GM19455 (cell line): ENCODE data around the gene KCNE4.

Source experiments
- ATAC-seq: cut with Tn5 transposase; IDR thresholded peaks from one replicate; pipeline ENCODE4 v1.9.1; 2021; ENCODE audit not compliant: unreplicated experiment

KCNE4 gene

DNA sequence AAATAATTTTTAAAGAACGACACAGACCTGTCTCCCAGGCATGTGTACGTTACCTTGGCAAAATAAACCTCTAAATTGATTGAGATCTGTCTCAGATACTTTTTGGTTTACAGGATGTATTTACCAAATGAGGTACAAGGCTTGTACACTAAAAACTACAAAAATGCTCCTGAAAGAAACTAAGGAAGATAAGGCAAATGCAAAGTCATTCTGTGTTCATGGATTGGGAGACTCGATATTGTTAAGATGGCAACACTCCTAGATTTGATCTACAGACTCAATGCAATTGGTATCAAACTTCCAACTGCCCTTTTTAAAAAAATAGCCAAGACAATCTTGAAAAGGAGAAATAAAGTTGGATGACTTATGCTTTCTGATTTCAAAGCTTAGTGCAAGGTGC, 11.5 kb upstream of the KCNE4 start:
- no peak for ATAC-seq

DNA sequence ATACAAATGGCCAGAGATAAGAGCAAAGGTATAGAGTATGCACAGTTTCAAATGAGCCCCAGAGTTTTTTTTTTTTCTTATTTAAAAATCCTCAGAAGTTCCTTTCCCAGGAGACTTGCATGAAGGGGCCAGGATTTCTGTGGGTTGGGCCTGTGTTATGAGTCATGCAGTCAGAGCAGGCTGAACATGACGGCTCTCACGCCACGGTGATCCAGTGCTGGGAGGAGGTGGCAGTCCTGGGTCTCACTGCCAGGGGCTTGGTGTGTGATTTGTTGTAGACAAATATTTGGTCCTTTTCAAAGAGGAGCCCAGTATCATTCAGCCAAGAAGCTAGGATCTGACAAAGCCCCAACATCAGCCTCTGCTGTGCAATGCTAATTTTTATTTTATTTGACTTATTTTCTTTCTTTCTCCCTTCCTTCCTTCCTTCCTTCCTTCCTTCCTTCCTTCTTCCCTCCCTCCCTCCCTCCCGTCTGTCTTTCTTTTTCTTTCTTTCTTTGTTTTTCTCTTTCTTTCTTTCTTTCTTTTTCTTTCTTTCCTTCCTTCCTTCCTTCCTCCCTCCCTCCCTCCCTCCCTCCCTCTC, 10.4 kb upstream of the KCNE4 start:
- no peak for ATAC-seq

DNA sequence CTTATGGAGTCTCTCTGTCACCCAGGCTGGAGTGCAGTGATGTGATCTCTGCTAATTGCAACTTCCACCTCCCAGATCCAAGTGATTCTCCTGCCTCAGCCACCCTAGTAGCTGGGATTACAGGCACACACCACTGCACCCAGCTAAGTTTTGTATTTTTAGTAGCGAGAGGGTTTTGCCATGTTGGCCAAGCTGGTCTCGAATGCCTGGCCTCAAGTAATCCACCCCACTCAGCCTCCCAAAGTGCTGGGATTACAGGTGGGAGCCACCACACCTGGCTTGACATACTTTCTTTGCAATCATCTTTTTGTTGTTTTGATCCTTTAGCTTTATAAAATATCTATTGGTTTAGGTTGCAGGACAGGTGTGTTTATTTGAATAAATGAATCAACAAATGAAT, 9.7 kb upstream of the KCNE4 start:
- ATAC-seq = no peak

DNA sequence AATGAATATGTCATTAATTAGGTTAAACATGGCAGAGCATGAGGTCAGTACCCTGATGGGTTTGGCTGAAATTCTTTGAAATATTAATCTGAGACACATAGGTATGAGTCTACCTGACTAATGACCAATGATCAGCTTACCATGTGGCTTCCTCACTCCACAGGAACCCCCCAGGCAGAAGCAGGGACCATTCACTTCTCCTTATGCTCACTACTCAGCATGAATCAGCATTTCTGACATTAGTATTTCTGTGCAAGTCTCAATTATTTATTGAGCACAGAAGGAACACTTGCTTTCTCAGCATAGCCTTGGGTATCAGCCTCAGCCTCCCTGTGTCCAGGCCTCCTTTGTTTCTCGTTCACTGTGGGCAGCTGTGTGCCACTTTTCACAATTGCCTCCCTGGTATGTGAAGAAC, 9.3 kb upstream of the KCNE4 start:
- no peak for ATAC-seq

DNA sequence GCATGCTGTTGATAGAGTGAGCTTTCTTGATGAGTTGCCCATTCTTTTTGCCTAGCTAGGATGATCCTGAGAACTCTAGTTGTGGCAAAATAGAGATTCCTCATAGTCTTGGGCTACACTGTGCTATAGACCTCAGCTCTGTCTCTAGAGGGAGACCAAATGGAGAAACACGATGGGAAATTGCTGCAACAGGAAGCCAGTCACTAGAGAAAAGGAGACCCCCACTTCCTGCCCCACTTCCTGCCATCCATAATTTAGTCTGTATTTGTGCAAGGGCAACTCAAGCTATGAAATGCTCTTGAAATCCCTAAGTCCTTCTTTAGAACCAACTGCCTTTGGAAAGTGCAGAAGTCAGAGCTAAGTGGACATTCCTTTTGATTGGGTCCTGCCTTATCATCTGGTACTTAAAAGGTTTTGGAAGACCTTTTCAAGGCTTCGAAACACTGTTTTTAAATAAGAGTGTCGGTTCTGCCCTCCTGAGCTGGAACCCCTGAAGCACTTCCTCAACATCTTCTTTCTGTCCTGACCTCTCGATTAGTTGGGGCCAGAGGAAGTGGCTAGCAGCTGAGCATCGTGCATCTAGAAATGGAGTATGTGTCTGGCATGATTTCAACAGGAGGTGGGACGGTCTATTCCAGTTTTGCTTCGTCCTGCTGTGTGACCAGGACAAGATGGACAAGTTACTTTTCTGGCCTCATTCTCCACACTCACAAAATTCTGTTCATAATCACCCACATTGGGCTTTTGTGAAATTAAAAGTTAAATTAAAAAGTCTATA, 8.6 kb upstream of the KCNE4 start:
- no peak for ATAC-seq

DNA sequence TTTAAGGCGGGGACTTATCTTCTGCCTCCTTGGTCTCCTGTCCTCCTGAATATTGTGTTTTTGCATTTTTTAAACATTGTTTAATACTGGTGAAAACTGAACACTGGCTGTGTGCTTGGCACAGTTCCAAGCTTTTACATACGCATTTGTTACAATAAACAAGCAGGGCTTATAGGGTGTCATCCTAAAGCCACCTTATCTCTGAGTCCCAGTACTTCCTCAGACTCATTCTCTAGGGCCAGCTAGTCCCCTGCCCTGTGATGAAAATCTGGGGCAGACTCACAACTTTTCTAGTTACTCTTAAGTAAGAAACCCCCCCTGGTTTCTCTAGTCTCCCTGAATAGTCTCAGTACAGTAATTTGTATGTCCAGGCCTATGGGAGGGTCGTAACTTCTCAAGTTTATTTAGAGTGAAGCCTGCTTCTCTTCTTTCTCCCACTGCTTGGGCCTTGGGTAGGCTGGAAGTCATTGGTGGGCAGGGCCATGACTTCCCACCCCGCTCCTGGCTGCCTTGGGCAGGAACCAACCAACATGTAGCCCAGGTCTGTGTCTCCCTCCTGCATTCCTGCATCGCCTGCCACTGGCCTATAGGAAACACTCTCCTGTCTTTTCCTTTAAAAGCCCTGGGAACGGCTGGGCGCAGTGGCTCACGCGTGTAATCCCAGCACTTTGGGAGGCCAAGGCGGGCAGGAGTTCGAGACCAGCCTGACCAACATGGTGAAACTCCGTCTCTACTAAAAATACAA, 7.7 kb upstream of the KCNE4 start:
- ATAC-seq = no peak

DNA sequence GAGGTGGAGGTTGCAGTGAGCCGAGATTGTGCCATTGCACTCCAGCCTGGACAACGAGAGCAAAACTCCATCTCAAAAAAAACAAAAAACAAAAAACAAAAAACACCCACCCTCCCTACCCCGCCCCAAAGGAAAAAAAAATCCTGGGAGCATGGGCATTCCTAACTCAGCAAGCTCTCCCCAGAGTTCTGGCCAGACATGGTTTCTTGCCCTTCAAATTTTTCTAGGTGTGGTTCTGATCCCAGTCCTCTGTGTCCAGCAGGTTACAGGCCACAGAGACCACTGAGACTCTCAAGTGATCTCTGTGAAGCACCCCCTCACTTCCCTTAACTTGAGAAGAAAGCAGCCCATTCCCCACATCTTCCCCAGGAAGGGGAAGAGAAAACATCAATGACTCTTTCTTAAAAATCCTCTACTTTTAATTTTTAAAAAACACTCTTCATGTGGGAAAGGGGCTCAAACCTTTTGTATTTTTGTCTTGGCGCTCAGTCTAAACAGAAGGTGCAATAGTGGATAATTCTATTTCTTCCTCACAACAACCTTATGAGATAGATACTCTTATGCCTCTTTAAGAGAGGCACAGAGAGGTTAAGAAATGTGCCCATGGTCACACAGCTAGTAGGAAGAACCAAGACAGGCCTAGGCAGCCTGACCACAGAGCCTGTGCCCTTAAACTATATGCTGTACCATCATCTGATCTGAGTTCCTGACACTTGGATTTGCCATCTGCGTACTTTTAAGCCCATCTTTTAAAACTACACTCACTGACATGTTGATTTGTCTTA, 6.9 kb upstream of the KCNE4 start:
- ATAC-seq = no peak

DNA sequence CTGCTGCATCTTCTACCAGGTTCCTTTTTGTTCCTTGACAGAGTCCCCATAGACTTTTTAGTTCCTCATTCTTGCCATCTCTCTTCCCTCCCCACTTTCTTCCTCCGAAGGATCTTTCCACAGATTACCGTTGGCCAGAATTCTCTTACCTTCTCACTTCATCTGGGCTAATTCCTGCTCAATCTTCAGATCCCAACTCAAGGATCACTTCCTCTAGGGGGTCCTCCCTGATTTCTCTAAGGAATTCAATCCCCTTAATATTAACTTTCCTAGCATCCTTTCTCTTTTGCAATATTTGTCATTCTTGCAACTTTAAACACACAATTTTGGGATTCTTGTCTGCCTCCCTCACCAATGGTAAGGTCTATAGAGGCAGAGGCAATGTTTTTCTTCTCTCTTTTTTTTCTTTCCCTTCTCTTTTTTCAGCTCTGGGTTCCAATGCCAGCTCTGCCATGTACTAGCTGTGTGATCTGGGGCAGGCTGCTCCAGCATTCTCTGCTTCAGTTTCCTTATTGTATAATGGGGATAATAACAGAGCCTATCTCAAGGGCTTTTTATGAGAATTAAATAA, 5.4 kb upstream of the KCNE4 start:
- ATAC-seq = no peak

DNA sequence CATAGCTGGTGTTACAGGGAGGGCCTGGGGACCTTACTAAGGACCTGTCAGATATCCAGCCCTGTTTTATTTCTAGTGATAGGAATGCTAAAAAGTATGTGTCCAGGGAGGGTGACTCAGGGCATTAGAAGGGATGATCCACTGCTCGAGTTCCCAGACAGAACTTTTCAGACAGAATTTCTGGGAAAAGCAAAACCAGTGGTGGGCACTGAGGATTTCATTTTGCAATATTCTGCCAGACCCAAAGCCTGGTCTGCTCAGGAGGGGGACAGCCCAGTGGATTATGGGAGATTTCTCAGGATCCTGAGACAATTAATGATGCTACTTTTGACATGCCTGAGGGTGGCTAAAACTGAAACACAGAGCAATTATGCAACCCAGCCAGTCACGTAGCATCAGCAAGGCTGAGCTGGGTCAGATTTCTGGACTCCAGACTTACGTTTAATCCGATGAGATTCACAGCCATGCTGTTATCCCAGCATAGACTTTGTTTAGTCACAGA, 4.7 kb upstream of the KCNE4 start:
- no peak for ATAC-seq

DNA sequence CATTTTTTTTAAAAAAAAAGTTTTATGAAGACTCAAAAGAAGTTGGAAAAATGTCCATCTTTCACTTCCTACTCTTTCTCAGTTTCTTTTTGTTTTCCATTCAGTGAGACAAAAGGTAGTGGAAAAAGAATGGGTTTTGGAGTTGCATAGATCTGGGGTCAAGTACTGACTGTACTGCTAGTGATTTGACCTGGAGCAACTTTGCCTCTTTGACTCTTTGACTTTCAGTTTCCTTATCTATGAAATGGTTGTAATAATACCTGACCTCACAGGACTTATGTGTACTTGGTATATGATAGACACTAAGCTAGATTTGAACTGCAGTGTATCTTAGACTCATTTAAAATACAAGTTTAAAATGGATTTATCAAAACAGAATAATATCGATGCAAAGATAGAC, 3.5 kb upstream of the KCNE4 start:
- no peak for ATAC-seq

DNA sequence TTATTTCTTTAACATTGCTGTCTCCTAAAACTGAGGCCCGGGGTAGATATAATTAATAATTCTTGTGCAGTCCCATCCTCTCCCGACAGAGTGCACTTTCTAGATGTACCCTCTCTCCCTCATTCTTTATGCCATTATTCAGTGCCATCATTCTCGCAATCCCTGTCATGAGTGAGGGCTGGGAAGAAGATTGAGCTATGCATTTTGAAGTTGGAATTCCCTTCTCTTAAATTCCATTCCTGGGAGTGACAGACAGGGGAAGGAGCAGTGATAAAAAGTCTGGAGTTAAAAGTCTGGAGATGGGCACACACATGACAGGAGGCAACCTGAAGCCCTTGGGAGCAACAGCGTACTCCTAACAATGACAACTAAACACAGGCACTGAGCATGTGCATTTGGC, 2.6 kb upstream of the KCNE4 start:
- no peak for ATAC-seq

DNA sequence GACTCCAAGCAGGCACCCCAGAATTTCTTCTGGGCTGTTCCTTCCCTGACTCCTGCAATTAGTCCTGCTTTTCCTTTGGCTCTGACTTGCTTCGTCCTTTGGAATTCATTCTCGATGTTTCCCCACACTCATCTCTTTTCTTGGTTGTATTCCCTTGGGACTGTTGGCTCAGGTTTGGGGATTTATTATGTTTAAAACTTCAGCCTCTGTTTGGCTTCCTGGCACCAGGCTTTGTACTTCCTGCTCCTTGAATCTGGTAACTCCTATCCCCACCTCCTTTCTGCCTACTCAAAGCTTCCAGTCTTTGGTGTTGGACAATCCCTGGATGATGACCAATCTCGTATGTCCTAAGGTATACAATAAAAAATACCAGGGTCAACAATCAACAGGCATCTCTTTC, 1.8 kb upstream of the KCNE4 start:
- no peak for ATAC-seq

DNA sequence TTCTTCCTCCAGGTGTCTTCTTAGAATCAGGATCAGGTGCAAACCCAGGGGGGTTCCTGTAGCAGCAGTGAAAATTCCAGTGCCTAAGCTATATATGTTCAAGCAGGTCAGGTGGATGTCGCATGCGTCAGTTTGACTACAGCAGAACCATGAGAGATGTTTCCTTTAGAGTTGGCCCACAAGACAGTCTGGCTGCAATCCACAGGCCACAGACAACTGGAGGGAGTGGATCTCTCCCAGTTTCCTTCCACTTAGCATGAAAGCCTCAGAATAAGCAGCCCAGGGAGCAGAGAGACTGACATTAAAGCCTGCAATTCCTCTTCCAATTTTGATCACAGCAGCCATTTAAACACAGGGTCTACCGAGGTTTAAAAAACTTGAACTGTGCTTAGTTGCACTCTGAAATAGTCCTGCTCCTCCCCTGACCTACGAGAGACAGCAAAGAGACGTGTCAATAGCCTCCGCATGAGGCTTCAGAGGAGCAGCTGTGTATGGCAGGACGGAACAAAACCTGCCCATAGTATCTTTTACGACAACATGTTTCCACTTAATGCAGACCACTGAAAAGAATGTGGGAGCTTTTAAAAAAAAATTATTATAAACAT, 988 bp upstream of the KCNE4 start:
- ATAC-seq = no peak

DNA sequence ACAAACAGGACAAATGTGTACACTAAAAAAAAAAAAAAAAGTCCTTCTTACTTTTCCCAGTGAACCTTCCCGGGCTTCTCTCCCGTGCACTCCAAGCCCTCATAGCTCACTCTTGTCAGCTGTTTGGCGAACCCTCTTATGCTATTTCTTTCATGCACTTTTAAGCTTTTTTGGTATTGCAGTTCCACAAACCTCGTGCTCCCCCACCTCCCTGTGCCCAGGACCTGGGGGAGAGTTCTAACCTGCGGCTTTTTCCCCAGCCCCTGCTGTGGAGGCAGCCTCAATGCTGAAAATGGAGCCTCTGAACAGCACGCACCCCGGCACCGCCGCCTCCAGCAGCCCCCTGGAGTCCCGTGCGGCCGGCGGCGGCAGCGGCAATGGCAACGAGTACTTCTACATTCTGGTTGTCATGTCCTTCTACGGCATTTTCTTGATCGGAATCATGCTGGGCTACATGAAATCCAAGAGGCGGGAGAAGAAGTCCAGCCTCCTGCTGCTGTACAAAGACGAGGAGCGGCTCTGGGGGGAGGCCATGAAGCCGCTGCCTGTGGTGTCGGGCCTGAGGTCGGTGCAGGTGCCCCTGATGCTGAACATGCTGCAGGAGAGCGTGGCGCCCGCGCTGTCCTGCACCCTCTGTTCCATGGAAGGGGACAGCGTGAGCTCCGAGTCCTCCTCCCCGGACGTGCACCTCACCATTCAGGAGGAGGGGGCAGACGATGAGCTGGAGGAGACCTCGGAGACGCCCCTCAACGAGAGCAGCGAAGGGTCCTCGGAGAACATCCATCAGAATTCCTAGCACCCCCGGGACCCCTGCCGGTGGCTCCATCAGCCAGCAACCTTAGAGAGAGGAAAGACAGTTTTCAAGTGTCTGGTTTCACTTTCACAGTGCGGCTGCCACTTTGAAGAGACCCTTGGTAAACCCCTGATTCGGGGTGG, 826 bp downstream of the KCNE4 start:
- ATAC-seq = no peak

DNA sequence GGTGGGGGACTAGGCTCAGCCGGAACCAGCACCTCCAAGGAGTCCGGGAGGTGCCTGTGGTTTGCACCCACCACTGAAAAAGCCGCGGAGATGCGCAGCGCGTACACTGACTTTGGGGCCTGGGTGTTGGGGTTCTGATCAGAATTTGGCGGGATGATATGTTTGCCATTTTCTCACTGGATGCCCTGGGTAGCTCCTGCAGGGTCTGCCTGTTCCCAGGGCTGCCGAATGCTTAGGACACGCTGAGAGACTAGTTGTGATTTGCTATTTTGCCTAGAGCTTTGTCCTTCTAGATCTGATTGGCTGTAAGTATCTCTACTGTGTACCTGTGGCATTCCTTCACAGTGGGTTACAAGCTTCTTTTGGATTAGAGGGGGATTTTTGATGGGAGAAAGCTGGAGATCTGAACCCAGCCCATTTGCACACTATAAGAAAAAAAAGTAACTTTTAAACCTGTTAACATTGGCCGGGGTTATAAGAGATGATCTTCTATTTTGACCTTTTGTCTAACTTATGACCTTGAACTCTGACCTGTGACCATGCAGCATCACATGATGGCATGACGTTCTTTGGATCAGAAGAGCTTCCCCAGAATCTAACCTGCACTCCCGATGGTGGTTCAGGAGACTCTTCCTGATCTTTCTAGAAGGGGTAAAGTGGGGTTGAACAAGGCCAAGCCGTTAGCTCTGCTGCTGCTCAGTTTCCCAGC, 1.6 kb downstream of the KCNE4 start:
- no peak for ATAC-seq

DNA sequence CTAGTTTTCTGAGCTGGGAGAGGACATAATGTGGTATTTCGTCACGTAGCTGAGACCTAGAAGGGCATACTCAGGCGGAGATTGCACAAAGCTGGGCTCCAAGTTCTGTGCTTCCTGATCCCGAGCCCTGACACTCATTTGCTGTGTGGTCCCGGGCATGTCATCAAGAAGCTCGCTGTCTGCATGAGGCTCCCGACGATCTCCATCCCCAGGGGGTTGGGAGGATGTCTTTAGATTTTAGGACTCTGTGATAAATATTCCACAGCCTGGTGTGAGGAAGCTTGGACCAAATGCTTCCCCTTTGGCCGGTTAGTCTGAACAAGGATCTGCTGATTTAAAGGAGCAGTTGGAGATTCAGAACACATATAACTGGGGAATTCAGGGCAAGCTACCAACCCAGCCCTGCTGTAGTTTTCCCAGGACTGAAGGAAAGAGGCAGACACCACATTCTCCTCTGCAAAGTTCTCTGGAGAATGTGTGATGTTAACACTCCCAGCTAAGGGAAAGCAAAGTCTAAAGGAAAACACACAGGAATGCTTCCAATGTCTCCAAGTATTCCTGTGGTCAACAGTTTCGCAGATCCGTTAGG, 2.3 kb downstream of the KCNE4 start:
- ATAC-seq = no peak

DNA sequence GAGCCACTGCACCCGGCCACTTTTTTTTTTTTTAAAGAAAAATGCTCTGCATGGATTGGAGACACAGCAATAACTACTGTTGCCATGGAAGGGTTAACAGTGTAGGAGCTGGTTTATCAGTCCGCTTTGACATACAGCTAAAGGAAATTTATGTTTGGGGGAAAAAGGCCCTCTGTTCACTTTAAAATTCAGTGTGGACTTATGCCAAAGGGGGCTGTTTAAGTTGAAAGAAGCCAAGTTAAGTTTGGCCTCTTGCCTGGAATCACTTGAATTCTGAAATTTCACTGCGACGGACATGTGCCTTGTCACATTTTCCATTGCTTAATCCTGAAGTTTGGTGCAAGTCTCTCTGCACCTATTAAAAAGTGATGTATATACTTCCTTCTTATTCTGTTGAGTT, 3.1 kb downstream of the KCNE4 start:
- no peak for ATAC-seq

DNA sequence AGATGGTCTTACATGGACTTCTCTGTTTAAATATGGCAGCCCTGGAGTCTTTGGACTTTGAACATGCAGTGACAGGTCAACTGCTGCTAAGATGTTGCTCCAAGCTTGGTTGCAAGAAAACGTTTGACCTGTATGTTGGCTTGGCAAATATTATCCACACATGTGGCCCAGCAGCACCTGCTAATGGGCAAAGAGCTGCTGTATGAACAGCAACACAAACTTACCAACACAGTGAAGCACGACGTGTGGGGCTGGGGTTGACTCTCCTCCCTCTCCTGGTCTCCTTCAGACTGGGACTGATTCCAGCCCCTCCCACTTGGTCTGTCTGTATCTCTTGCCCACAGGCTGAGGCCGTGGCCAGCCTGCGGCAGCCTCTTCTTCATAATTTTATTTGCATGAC, 3.8 kb downstream of the KCNE4 start:
- no peak for ATAC-seq
